Glutamatergic neuron (in vitro differentiated cells): ENCODE data around the gene CAPN9. TPM values are rescaled to one million over a fixed set of nuclear protein-coding genes. Genes with fewer than 3 reads are reported as not detected.

ENCODE experiments used
- DNase-seq: peaks from one replicate; pipeline ENCODE4 v3.0.0; 2022
- H3K27ac Mint-ChIP-seq: one replicate; pipeline ENCODE4 v1.8.0; 2020; ENCODE audit warnings: mild to moderate bottlenecking, mixed read lengths, inconsistent platforms; ENCODE audit not compliant: unreplicated experiment
- H3K27me3 Mint-ChIP-seq: one replicate; pipeline ENCODE4 v1.8.0; 2020; ENCODE audit warnings: mild to moderate bottlenecking, moderate library complexity, mixed read lengths, inconsistent platforms; ENCODE audit not compliant: unreplicated experiment
- H3K36me3 Mint-ChIP-seq: one replicate; pipeline ENCODE4 v1.8.0; 2020; ENCODE audit warnings: mild to moderate bottlenecking, mixed read lengths, inconsistent platforms; ENCODE audit not compliant: unreplicated experiment
- H3K4me1 Mint-ChIP-seq: one replicate; pipeline ENCODE4 v1.8.0; 2020; ENCODE audit warnings: mild to moderate bottlenecking, low read depth, mixed read lengths, inconsistent platforms; ENCODE audit not compliant: unreplicated experiment
- H3K4me3 Mint-ChIP-seq: one replicate; pipeline ENCODE4 v1.8.0; 2020; ENCODE audit warnings: mild to moderate bottlenecking, mixed read lengths, inconsistent platforms; ENCODE audit not compliant: unreplicated experiment
- H3K9me3 Mint-ChIP-seq: one replicate; pipeline ENCODE4 v1.8.0; 2020; ENCODE audit warnings: mild to moderate bottlenecking, moderate library complexity, mixed read lengths, inconsistent platforms; ENCODE audit not compliant: unreplicated experiment
- CTCF ChIP-seq: fragments of 200-600 bp; sonication (generic); IDR thresholded peaks from one replicate; pipeline ENCODE4 v1.5.0; 2021; ENCODE audit not compliant: partially characterized antibody, unreplicated experiment
- total RNA-seq: library from RNA; stranded (reverse); fragmentation: NEBNext Ultra II Directional; extraction: Animal tissue kit (Norgen Biotek cat#: 25700); gene quantifications from one replicate; pipeline ENCODE4 v1.2.1, GENCODE V29; 2021; ENCODE audit not compliant: unreplicated experiment

Gene CAPN9
- total RNA-seq, 1 donor from 2014 or later, result not detected

DNA sequence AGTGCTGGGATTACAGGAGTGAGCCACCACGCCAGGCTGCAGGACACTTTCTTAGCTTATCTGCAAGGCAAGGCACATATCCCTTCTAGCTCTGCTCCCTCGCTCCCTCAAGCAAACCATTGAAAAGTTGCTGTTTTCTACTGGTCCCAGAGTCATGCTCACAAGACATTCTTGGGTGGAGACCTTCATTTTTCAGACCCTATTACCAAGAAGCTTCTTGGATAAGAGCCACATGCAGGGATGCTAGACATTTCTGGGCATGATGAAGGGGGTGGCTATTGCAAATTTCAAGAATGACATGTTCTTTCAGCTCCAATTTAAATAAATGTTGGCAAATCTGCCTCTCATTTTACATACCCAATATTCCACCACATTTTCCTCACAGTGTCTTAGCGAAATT, 33.9 kb downstream of the CAPN9 start:
- Mint-ChIP-seq H3K27me3 (peaks cover 18% of the 10 kb centered on the region), H3K27ac (no peak overlapping the region)

GRCh38 chr1:230781594-230781993, 34.4 kb downstream of the CAPN9 start:
- Mint-ChIP-seq H3K4me1 (no peaks in the 10 kb centered on the region), H3K27me3 (peaks cover 17% of the 10 kb centered on the region), H3K4me3 (no peak overlapping the region), H3K27ac (no peak overlapping the region), H3K36me3 (no peaks in the 10 kb centered on the region), H3K9me3 (no peaks in the 10 kb centered on the region)
- TF ChIP-seq CTCF, result no peak
- DNase-seq, result no peak

More for the DNA sequence above, 33.9 kb downstream of the CAPN9 start:
- Mint-ChIP-seq H3K9me3 (peaks cover 1% of the 10 kb centered on the region), H3K36me3 (no peaks in the 10 kb centered on the region), H3K4me1 (no peaks in the 10 kb centered on the region), H3K4me3 (no peak overlapping the region)
- TF ChIP-seq CTCF, result no peak
- DNase-seq, result no peak

DNA sequence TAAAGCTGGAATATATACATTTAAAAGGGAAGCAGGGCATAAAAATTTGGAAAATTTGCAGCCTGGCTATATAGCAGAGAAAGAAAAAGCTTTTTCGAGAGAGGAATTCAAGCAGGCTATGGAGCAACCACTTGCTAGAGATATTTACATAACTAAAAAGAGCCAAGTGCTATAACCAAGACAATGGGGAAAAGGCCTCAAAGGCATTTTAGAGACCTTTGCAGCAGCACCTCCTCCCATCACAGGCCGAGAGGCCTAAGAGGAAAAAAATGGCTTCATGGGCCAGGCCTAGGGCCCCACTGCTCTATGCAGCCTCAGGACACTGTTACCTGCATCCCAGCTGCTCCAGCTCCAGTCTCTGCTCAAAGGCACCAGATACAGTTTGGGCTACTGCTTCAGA, 37.0 kb downstream of the CAPN9 start:
- H3K4me1 Mint-ChIP-seq, result no peaks in the 10 kb centered on the region
- no peak overlapping the region for H3K4me3 Mint-ChIP-seq
- no peak for DNase-seq
- no peaks in the 10 kb centered on the region for H3K9me3 Mint-ChIP-seq
- peaks cover 14% of the 10 kb centered on the region for H3K27me3 Mint-ChIP-seq
- H3K36me3 Mint-ChIP-seq, result no peaks in the 10 kb centered on the region
- TF ChIP-seq CTCF, result no peak
- no peak overlapping the region for H3K27ac Mint-ChIP-seq

- peaks cover 12% of the 10 kb centered on the region for H3K27me3 Mint-ChIP-seq
- no peak for DNase-seq
- H3K4me3 Mint-ChIP-seq, result no peak overlapping the region
- no peaks in the 10 kb centered on the region for H3K9me3 Mint-ChIP-seq
- TF ChIP-seq CTCF, result no peak
- no peak overlapping the region for H3K27ac Mint-ChIP-seq
- H3K4me1 Mint-ChIP-seq, result no peaks in the 10 kb centered on the region
- H3K36me3 Mint-ChIP-seq, result no peaks in the 10 kb centered on the region
These were observed 38.6 kb downstream of the CAPN9 start for GRCh38 chr1:230785636-230786384.

GRCh38 chr1:230786385-230786753, 39.2 kb downstream of the CAPN9 start:
- no peaks in the 10 kb centered on the region for H3K4me1 Mint-ChIP-seq
- DNase-seq, result no peak
- no peaks in the 10 kb centered on the region for H3K9me3 Mint-ChIP-seq
- no peak for TF ChIP-seq CTCF
- peaks cover 12% of the 10 kb centered on the region for H3K27me3 Mint-ChIP-seq
- H3K36me3 Mint-ChIP-seq, result no peaks in the 10 kb centered on the region
- H3K4me3 Mint-ChIP-seq, result no peak overlapping the region
- no peak overlapping the region for H3K27ac Mint-ChIP-seq
